ENCODE data around the gene ZCCHC8. TPM values are rescaled to one million over a fixed set of nuclear protein-coding genes. Genes with fewer than 3 reads are reported as not detected.

ZCCHC8 gene
- total and polyA plus RNA-seq, 2 donors (not counting 3 experiments of a cell fraction or from before 2014, with no cell fraction given) = 10.0 to 24.4 TPM

DNA sequence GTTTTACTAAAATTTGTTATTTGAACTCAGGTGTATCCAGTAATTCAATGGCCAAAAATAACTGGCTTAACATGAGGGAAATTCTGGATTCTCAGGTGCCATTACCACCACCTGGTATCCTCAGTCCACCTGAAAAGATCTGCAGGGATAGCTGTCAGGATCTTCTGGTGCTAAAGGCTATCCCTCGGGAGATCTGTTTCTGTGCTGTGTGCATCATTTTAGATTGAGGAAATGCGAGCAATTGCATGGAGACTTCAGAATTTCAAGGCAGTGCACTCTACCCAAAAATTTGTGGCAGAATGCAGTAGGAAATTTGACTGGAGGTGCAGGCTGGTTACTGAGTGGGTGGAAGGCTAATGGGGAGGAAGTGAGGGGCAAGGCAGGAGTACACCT, 26.4 kb downstream of the ZCCHC8 start:
- Histone ChIP-seq H3K4me2 (ENCODE audit: insufficient read depth, low read length) (no peak overlapping the region), H2AFZ (ENCODE audit: low read depth, low read length) (no peak overlapping the region), H3K79me2 (ENCODE audit: control insufficient read depth, insufficient read depth, low read length) (no peaks in the 10 kb centered on the region), H3K36me3 (ENCODE audit: control insufficient read depth in 2 of 2, extremely low read depth in 1 of 2, insufficient read depth in 2 of 2, low read length in 2 of 2) (peaks cover 17 to 24% of the 10 kb centered on the region in 2 experiments), H3K9me1 (replicated peaks; ENCODE audit: control insufficient read depth, extremely low read depth, insufficient read depth, low read length) (no peaks in the 10 kb centered on the region), H3K27ac (ENCODE audit: insufficient read depth, low read depth, low read length) (no peak overlapping the region), H4K20me1 (replicated peaks; ENCODE audit: control insufficient read depth, extremely low read depth, insufficient read depth, low read length) (no peaks in the 10 kb centered on the region), H3K9me3 (replicated peaks; ENCODE audit: control insufficient read depth, insufficient read depth, low read length) (no peaks in the 10 kb centered on the region), H3K4me3 (replicated peaks in 1 of 3; ENCODE audit: insufficient read depth in 1 of 3, low read depth in 1 of 3, low read length in 3 of 3) (no peak overlapping the region), H3K9ac (replicated peaks; ENCODE audit: extremely low read depth, insufficient read depth, low read length) (no peak overlapping the region), H3K4me1 (ENCODE audit: control insufficient read depth, extremely low read depth, insufficient read depth, low read length) (peaks cover 3% of the 10 kb centered on the region), H3K27me3 (ENCODE audit: control insufficient read depth in 2 of 2, insufficient read depth in 2 of 2, low read length in 2 of 2) (no peaks in the 10 kb centered on the region)
- CTCF ChIA-PET = interaction anchor here (1.3 to 2.7 kb wide), 4 partner anchors 27 to 93 kb away, joined by 3 to 40 read pairs (median 4); partner anchors contain the start of gene ZCCHC8
- BruUV-seq (replicated peaks) = no TSS peak
- TF ChIP-seq, protein P1, sequence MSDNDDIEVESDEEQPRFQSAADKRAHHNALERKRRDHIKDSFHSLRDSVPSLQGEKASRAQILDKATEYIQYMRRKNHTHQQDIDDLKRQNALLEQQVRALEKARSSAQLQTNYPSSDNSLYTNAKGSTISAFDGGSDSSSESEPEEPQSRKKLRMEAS (IDR thresholded peaks at IDR 0.05; ENCODE audit: insufficient read depth, insufficient read length) = no peak
- TF ChIP-seq, protein P2, sequence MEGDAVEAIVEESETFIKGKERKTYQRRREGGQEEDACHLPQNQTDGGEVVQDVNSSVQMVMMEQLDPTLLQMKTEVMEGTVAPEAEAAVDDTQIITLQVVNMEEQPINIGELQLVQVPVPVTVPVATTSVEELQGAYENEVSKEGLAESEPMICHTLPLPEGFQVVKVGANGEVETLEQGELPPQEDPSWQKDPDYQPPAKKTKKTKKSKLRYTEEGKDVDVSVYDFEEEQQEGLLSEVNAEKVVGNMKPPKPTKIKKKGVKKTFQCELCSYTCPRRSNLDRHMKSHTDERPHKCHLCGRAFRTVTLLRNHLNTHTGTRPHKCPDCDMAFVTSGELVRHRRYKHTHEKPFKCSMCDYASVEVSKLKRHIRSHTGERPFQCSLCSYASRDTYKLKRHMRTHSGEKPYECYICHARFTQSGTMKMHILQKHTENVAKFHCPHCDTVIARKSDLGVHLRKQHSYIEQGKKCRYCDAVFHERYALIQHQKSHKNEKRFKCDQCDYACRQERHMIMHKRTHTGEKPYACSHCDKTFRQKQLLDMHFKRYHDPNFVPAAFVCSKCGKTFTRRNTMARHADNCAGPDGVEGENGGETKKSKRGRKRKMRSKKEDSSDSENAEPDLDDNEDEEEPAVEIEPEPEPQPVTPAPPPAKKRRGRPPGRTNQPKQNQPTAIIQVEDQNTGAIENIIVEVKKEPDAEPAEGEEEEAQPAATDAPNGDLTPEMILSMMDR (IDR thresholded peaks at IDR 0.05; ENCODE audit: extremely low read depth in 1 of 2, insufficient read depth in 1 of 2, low read depth in 1 of 2, low read length in 2 of 2) = no peak
- TF ChIP-seq MYC (IDR thresholded peaks at IDR 0.05; ENCODE audit: low read depth, low read length) (no peak), EZH2 (IDR thresholded peaks at IDR 0.05; ENCODE audit: borderline replicate concordance, low read depth, low read length, severe bottlenecking) (no peak), JUN (IDR thresholded peaks at IDR 0.05; ENCODE audit: borderline replicate concordance, insufficient read depth, insufficient read length, low read depth) (no peak), POLR2A (IDR thresholded peaks at IDR 0.05; ENCODE audit: low read depth, low read length) (no peak), GATA2 (IDR thresholded peaks at IDR 0.05; ENCODE audit: insufficient read depth, insufficient read length, low read depth, low read length) (no peak), POLR2AphosphoS5 (IDR thresholded peaks at IDR 0.05; ENCODE audit: insufficient read depth, low read depth, low read length) (no peak), FOS (IDR thresholded peaks at IDR 0.05; ENCODE audit: borderline replicate concordance, insufficient read depth, low read length) (no peak)
- POLR2A ChIA-PET = interaction anchor here (0.6 kb wide), 1 partner anchor 46 kb away, joined by 5 read pairs; no protein-coding TSS in a partner anchor
- dilution Hi-C loops (cut with MboI; ENCODE audit: extremely low pct_ligation_motif_present, low sequenced_read_pairs) = no loop called here
- FAIRE-seq (no peak), DNase-seq (ENCODE audit: low read depth, low spot score) (no peak)
- intact Hi-C loops (cut with micrococcal nuclease) = no loop called here
